Heart right ventricle (tissue), 16 donors: ENCODE data around the gene OR52I1. TPM values are rescaled to one million over a fixed set of nuclear protein-coding genes. Genes with fewer than 3 reads are reported as not detected.

Experiments used
- ATAC-seq, 8 donors: fragments of 200-7000 bp; cut with Tn5 transposase; one replicate each; pipeline ENCODE4 v1.9.1; 2020; ENCODE audit warnings: mild to moderate bottlenecking in 8 of 8, moderate library complexity in 8 of 8, moderate number of reproducible peaks in 1 of 8
- DNase-seq, 2 donors: peaks; one replicate each; pipeline ENCODE4 v3.0.0-alpha.2; 2020
- H3K27ac ChIP-seq, 10 donors: fragments of 200-600 bp; sonication (generic) in 2 of 10; one replicate each; pipeline versions ENCODE4 v1.5.0 to v1.8.0; 2020 to 2022; ENCODE audit warnings: mild to moderate bottlenecking in 3 of 10
- H3K27me3 ChIP-seq, 7 donors: fragments of 200-600 bp; one replicate each; pipeline ENCODE4 v1.8.0; 2021 to 2022; ENCODE audit warnings: mild to moderate bottlenecking in 2 of 7
- H3K36me3 ChIP-seq, 9 donors: fragments of 200-600 bp; sonication (generic) in 1 of 9; one replicate each; pipeline versions ENCODE4 v1.5.0 to v1.8.0; 2020 to 2022; ENCODE audit warnings: mild to moderate bottlenecking in 2 of 9
- H3K4me1 ChIP-seq, 9 donors: fragments of 200-600 bp; sonication (generic) in 1 of 9; one replicate each; pipeline versions ENCODE4 v1.5.0 to v1.8.0; 2020 to 2022; ENCODE audit warnings: mild to moderate bottlenecking in 4 of 9
- H3K4me3 ChIP-seq, 10 donors: fragments of 200-600 bp; sonication (generic) in 2 of 10; one replicate each; pipeline versions ENCODE4 v1.5.0 to v1.8.0; 2020 to 2022; ENCODE audit warnings: mild to moderate bottlenecking in 7 of 10, moderate library complexity in 2 of 10
- H3K9me3 ChIP-seq, 11 donors: fragments of 200-600 bp in 10 of 11; sonication (generic) in 2 of 11; one replicate each; pipeline versions ENCODE4 v1.5.0 to v1.8.0; 2013 to 2022; ENCODE audit warnings: mild to moderate bottlenecking in 2 of 11, control low read depth in 1 of 11, moderate library complexity in 1 of 11
- WGBS, 2 donors: extraction: QIAGEN DNeasy Blood & Tissue Kit; methylation state at CpG; one replicate each; pipeline ENCODE4 v1.1.7; 2013; ENCODE audit warnings: inconsistent platforms in 1 of 2; 5-methylcytosine and 5-hydroxymethylcytosine counted together
- intact Hi-C, 10 donors: fragments of 100-400 bp; cut with DNase I; formaldehyde crosslinking; loops; one replicate each; pipeline versions ENCODE4 v1.11.1 to v1.14.2; 2022
- polyA plus RNA-seq, 2 donors: library from polyadenylated mRNA; stranded (reverse); fragments of 200-250 nt; gene quantifications; one replicate each; pipeline ENCODE4 v1.2.3, GENCODE V29; 2013
- total RNA-seq, 10 donors: library from RNA; stranded (reverse); fragmentation: NEBNext Ultra II Directional in 3 of 10; extraction: Animal tissue kit (Norgen Biotek cat#: 25700) in 3 of 10; gene quantifications; one replicate each; pipeline versions ENCODE4 v1.2.1 to v1.2.4, GENCODE V29; 2021 to 2023
- TF ChIP-seq, protein P1 (sequence below), 9 donors: fragments of 200-600 bp; sonication (generic) in 2 of 9; IDR thresholded peaks; one replicate each; pipeline versions ENCODE4 v1.5.0 to v1.8.0; 2021 to 2022; ENCODE audit warnings: antibody characterized with exemption in 9 of 9, mild to moderate bottlenecking in 5 of 9, moderate library complexity in 1 of 9
- donor health status: Arrhythmogenic right ventricular cardiomyopathy.
- donor health status: ischemic (EF 13 %, LVEDD 7.1; RV severe dilation, severe dysfunction).
- donor health status: healthy with polysubstance abuse.
- donor health status: DM: no; HTN: yes; CAD: no.
- donor health status: DM: no; HTN: no; CAD: no.
- donor health status: ischemic (EF 25% LVEDD 6.9; RV normal size, moderate dysfunction).
- donor health status: ischemic (EF 25% LVEDD 5.7; RV mildly dilated, moderate dysfunction).
- donor health status: healthy.
- donor health status: DM: yes; HTN: yes; CAD: no.
- donor health status: Ischemic cardiomyopathy.
- donor health status: ischemic (EF 35%, LVEDD 5.7; RV mildly dilated, moderate dysfunction).
- donor health status: nonischemic (EF 11% LVEDD 7.7; RV severe dilation, severe dysfunction).
- donor health status: DM: yes; HTN: yes; CAD: no.
- donor health status: PGD.
- donor health status: ischemic (EF 29% LVEDD 5.4; RV normal size, mild dysfunction).
- donor health status: nonischemic (EF 23%, LVEDD 6.1; RV moderate dilation, normal function).

Gene OR52I1
- total and polyA plus RNA-seq, 12 donors, result not detected

DNA sequence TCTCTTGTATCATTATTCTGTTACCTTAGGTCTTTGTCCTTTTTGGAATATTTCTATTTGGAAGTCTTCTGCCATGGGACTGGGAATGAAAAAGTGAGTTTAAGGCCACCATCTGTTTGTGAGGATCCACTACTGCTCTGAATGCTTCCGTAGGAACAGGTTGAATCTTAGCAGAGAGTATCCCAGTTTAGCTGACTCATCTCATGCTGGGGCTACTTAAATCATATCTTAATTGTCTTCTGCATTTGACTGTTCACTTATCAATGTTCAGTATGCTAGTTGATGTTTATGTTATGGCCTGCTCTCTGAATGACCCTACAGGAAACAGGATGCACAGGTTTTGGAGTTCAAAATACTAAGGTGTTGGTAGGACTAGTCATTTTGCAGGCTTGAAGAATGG, 13.7 kb upstream of the OR52I1 start:
- TF ChIP-seq, protein P1, sequence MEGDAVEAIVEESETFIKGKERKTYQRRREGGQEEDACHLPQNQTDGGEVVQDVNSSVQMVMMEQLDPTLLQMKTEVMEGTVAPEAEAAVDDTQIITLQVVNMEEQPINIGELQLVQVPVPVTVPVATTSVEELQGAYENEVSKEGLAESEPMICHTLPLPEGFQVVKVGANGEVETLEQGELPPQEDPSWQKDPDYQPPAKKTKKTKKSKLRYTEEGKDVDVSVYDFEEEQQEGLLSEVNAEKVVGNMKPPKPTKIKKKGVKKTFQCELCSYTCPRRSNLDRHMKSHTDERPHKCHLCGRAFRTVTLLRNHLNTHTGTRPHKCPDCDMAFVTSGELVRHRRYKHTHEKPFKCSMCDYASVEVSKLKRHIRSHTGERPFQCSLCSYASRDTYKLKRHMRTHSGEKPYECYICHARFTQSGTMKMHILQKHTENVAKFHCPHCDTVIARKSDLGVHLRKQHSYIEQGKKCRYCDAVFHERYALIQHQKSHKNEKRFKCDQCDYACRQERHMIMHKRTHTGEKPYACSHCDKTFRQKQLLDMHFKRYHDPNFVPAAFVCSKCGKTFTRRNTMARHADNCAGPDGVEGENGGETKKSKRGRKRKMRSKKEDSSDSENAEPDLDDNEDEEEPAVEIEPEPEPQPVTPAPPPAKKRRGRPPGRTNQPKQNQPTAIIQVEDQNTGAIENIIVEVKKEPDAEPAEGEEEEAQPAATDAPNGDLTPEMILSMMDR (IDR thresholded peaks at IDR 0.05), result no peak
- DNase-seq, result no peak
- Histone ChIP-seq H3K27me3 (peaks cover 0 to 21% (median 5%) of the 10 kb centered on the region in 7 donors), H3K27ac (no peak overlapping the region), H3K4me3 (no peak overlapping the region), H3K9me3 (no peaks in the 10 kb centered on the region), H3K4me1 (no peaks in the 10 kb centered on the region), H3K36me3 (no peaks in the 10 kb centered on the region)
- no peak for ATAC-seq
- intact Hi-C loops, result no loop called here
- WGBS, 2 donors, result 93 to 95% methylated on average over 1 of the region's 1 CpG

- intact Hi-C loops, result no loop called here
- TF ChIP-seq, protein P1 (IDR thresholded peaks at IDR 0.05), result no peak
- no peak for ATAC-seq
These were observed 12.4 kb upstream of the OR52I1 start, which contains the start of gene OR52I2 for GRCh38 chr11:4581443-4581842. TSS of gene OR52I2 (plus strand) at chr11:4581743.

DNA sequence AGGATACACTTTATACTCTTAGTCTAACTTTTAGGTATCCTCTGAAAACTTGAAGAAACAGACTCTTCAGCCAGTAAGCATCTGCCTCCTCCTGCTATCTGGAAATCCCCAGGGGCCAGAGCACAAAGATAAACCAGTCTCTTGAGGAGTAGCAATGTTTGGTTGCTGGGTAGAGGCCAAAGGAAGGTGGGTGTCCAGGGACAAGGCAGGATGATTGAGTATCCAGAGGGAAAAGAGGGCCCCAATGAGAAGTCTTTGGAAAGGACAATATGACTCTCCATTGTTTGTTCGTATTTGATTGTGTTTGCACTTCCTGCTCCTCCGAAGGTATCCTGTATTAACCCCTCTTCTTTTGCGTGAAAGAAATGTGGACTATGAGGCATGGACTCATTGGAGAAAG, 4.8 kb upstream of the OR52I1 start:
- Histone ChIP-seq H3K36me3 (no peaks in the 10 kb centered on the region), H3K27ac (no peak overlapping the region), H3K4me3 (no peak overlapping the region), H3K9me3 (no peaks in the 10 kb centered on the region), H3K4me1 (peaks cover 0 to 8% (median 0%) of the 10 kb centered on the region in 9 donors), H3K27me3 (peaks cover 0 to 10% (median 0%) of the 10 kb centered on the region in 7 donors)
- 59 to 60% methylated on average over 3 of the region's 3 CpGs for WGBS, 2 donors
- ATAC-seq, result no peak
- DNase-seq, result no peak
- TF ChIP-seq, protein P1 (IDR thresholded peaks at IDR 0.05), result no peak
- intact Hi-C loops, result no loop called here

More at GRCh38 chr11:4581443-4581842, 12.4 kb upstream of the OR52I1 start, which contains the start of gene OR52I2:
- no peak for DNase-seq
- Histone ChIP-seq H3K9me3 (no peaks in the 10 kb centered on the region), H3K27me3 (peaks cover 0 to 18% (median 5%) of the 10 kb centered on the region in 7 donors), H3K4me1 (no peaks in the 10 kb centered on the region), H3K27ac (no peak within 1 kb of the TSS), H3K4me3 (no peak within 1 kb of the TSS), H3K36me3 (no peaks in the 10 kb centered on the region)

DNA sequence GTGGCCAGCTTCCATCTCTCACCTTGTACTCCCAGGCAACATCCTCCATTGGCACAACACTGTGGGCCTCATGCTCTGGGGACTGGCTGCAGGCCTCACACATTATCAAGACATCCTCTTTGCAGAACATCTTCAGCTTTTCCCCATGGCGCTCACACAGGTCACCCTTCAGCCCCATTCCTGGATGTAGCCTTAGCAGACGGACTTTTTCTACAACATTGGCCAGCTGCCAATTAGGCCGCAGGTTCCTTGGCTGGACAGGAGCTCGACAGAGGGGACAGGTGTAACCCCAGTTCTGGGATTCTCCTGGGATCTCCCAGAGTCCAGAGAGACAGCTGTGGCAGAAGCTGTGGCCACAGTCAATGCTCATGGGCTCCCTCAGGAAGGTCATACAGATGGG, 11.2 kb downstream of the OR52I1 start:
- WGBS, 2 donors, result 87 to 88% methylated on average over 4 of the region's 4 CpGs
- H3K36me3 ChIP-seq, result peaks cover 1 to 56% (median 24%) of the 10 kb centered on the region in 9 donors
- H3K4me1 ChIP-seq, result peaks cover 0 to 31% (median 18%) of the 10 kb centered on the region in 9 donors
- DNase-seq (no peak), ATAC-seq (no peak)
- intact Hi-C loops, result loop anchor here in 1 of 10 donors (10.0 kb wide), 1 partner anchor 420 kb away; no protein-coding TSS in a partner anchor
- TF ChIP-seq, protein P1 (IDR thresholded peaks at IDR 0.05), result no peak
- H3K27ac ChIP-seq, result no peak overlapping the region
- H3K27me3 ChIP-seq, result no peaks in the 10 kb centered on the region
- H3K4me3 ChIP-seq, result no peak overlapping the region
- H3K9me3 ChIP-seq, result no peaks in the 10 kb centered on the region
